Endothelial cell of umbilical vein (primary cell): ENCODE data around the gene RPS15A. TPM values are rescaled to one million over a fixed set of nuclear protein-coding genes. Genes with fewer than 3 reads are reported as not detected.

Experiments
- BruUV-seq: library from RNA; stranded (reverse); fragments of 400-500 nt; replicated peaks from 2 replicates; lab custom pipeline; 2021; lab: Mats Ljungman, UMichigan
- CTCF ChIA-PET: fragments of 300-600, 350-600 bp; sonication (Branson Sonifier 250); formaldehyde crosslinking; loops from one replicate; lab custom pipeline; 2021; ENCODE audit warnings: antibody characterized with exemption, inconsistent platforms; lab: Charles Lee
- POLR2A ChIA-PET: fragments of 300-600, 350-600 bp; sonication (Branson Sonifier 250); formaldehyde crosslinking; loops from one replicate; lab custom pipeline; 2021; ENCODE audit warnings: antibody characterized with exemption, inconsistent platforms; lab: Charles Lee
- DNase-seq: peaks from one replicate; pipeline ENCODE4 v3.0.0-alpha.2; 2011; ENCODE audit warnings: low read depth, low spot score
- FAIRE-seq: peaks from 2 replicates; lab custom pipeline; 2011; peaks lifted over from hg19 to GRCh38; lab: Jason Lieb, UNC
- H2AFZ ChIP-seq: 2 replicates; pipeline ENCODE4 v1.6.0; 2012; ENCODE audit warnings: low read depth, low read length, control low read depth, inconsistent platforms
- H3K27ac ChIP-seq: 2 replicates; pipeline ENCODE4 v1.5.1; 2011; ENCODE audit warnings: low read depth, mild to moderate bottlenecking, control low read depth, low read length, moderate library complexity; ENCODE audit not compliant: insufficient read depth
- H3K27me3 ChIP-seq, 2 experiments: 2 replicates each; pipeline versions ENCODE4 v1.6.0 to v1.6.1; 2011; ENCODE audit warnings: low read length in 2 of 2, mixed read lengths in 1 of 2; ENCODE audit not compliant: control insufficient read depth in 2 of 2, insufficient read depth in 2 of 2
- H3K36me3 ChIP-seq, 2 experiments: 2 replicates in 1 of 2; 3 replicates in 1 of 2; pipeline ENCODE4 v1.5.1; 2011; ENCODE audit warnings: low read length in 2 of 2, mild to moderate bottlenecking in 1 of 2, moderate library complexity in 1 of 2; ENCODE audit not compliant: control insufficient read depth in 2 of 2, insufficient read depth in 2 of 2; ENCODE audit errors: extremely low read depth in 1 of 2
- H3K4me1 ChIP-seq: 3 replicates; pipeline ENCODE4 v1.5.1; 2011; ENCODE audit warnings: mild to moderate bottlenecking, low read length; ENCODE audit not compliant: control insufficient read depth, insufficient read depth; ENCODE audit errors: extremely low read depth
- H3K4me2 ChIP-seq: 2 replicates; pipeline ENCODE4 v1.6.1; 2011; ENCODE audit warnings: low read length, control low read depth, mixed read lengths; ENCODE audit not compliant: insufficient read depth
- H3K4me3 ChIP-seq, 3 experiments: fragments of 200-600 bp in 1 of 3; sonication (generic), shearing (Covaris generic) in 1 of 3; replicated peaks in 1 of 3; 2 replicates each; pipeline ENCODE4 v1.5.1; 2011 to 2016; ENCODE audit warnings: control low read depth in 3 of 3, low read length in 3 of 3, mild to moderate bottlenecking in 2 of 3, inconsistent platforms in 1 of 3, low read depth in 1 of 3, moderate library complexity in 1 of 3; ENCODE audit not compliant: insufficient read depth in 1 of 3
- H3K79me2 ChIP-seq: 2 replicates; pipeline ENCODE4 v1.6.0; 2012; ENCODE audit warnings: low read length, inconsistent platforms; ENCODE audit not compliant: control insufficient read depth, insufficient read depth
- H3K9ac ChIP-seq: replicated peaks from 2 replicates; pipeline ENCODE3; 2011; ENCODE audit warnings: low read length, control low read depth; ENCODE audit not compliant: insufficient read depth; ENCODE audit errors: extremely low read depth
- H3K9me1 ChIP-seq: replicated peaks from 3 replicates; pipeline ENCODE4 v1.6.0; 2011; ENCODE audit warnings: mild to moderate bottlenecking, low read length; ENCODE audit not compliant: control insufficient read depth, insufficient read depth; ENCODE audit errors: extremely low read depth
- H3K9me3 ChIP-seq: replicated peaks from 2 replicates; pipeline ENCODE4 v1.5.1; 2012; ENCODE audit warnings: low read length, inconsistent platforms; ENCODE audit not compliant: control insufficient read depth, insufficient read depth
- H4K20me1 ChIP-seq: replicated peaks from 2 replicates; pipeline ENCODE3; 2011; ENCODE audit warnings: mild to moderate bottlenecking, low read length; ENCODE audit not compliant: control insufficient read depth, insufficient read depth; ENCODE audit errors: extremely low read depth
- EZH2 ChIP-seq: IDR thresholded peaks from 2 replicates; pipeline ENCODE4 v1.6.1; 2012; ENCODE audit warnings: borderline replicate concordance, low read depth, mild to moderate bottlenecking, moderate library complexity, low read length, inconsistent platforms; ENCODE audit not compliant: severe bottlenecking
- FOS ChIP-seq: IDR thresholded peaks from 2 replicates; pipeline ENCODE4 v1.6.1; 2011; ENCODE audit warnings: mild to moderate bottlenecking, low read length, moderate library complexity, borderline replicate concordance; ENCODE audit not compliant: insufficient read depth
- GATA2 ChIP-seq: IDR thresholded peaks from 2 replicates; pipeline ENCODE4 v1.7.0; 2011; ENCODE audit warnings: low read depth, mild to moderate bottlenecking, moderate library complexity, mixed read lengths, low read length; ENCODE audit not compliant: insufficient read length, insufficient read depth
- JUN ChIP-seq: IDR thresholded peaks from 2 replicates; pipeline ENCODE4 v1.6.1; 2011; ENCODE audit warnings: borderline replicate concordance, low read depth; ENCODE audit not compliant: insufficient read length, insufficient read depth
- MYC ChIP-seq: IDR thresholded peaks from one replicate; pipeline ENCODE4 v1.6.1; 2011; ENCODE audit warnings: mild to moderate bottlenecking, low read depth, low read length
- POLR2A ChIP-seq: IDR thresholded peaks from 2 replicates; pipeline ENCODE4 v1.6.1; 2012; ENCODE audit warnings: low read depth, mild to moderate bottlenecking, control low read depth, low read length
- POLR2AphosphoS5 ChIP-seq: IDR thresholded peaks from 2 replicates; pipeline ENCODE4 v1.6.1; 2012; ENCODE audit warnings: low read depth, mild to moderate bottlenecking, control low read depth, low read length, moderate library complexity; ENCODE audit not compliant: insufficient read depth
- dilution Hi-C: fragments of 300-500 bp; cut with MboI; formaldehyde crosslinking; loops from one replicate; pipeline ENCODE4 v1.15.0; 2019; ENCODE audit warnings: low sequenced_read_pairs; ENCODE audit not compliant: extremely low pct_ligation_motif_present
- intact Hi-C: fragments of 100-400 bp; cut with micrococcal nuclease; formaldehyde crosslinking; loops from one replicate; pipeline ENCODE4 v1.10.0; 2022
- polyA plus RNA-seq, 4 experiments: library from polyadenylated mRNA; depleted of rRNA in 3 of 4; stranded (reverse) in 3 of 4; unstranded in 1 of 4; fragments of >200 nt; gene quantifications; 2 replicates each; pipeline versions ENCODE4 v1.2.1 to v1.2.3, GENCODE V29; 2011 to 2012; ENCODE audit warnings: missing spikeins in 1 of 4
- total RNA-seq: library from RNA; stranded (reverse); gene quantifications from 2 replicates; pipeline ENCODE4 v1.2.3, GENCODE V29; 2021
- TF ChIP-seq, protein P1 (sequence below), 2 donors: IDR thresholded peaks; 1 replicate in 1 of 2; 2 replicates in 1 of 2; pipeline ENCODE4 v1.5.1; 2011; ENCODE audit warnings: low read length in 2 of 2, mild to moderate bottlenecking in 2 of 2, moderate library complexity in 2 of 2, control low read depth in 1 of 2, inconsistent platforms in 1 of 2, low read depth in 1 of 2; ENCODE audit not compliant: insufficient read depth in 1 of 2; ENCODE audit errors: extremely low read depth in 1 of 2
- TF ChIP-seq, protein P2 (sequence below): IDR thresholded peaks from 2 replicates; pipeline ENCODE4 v1.6.1; 2011; ENCODE audit not compliant: insufficient read depth, insufficient read length

The RPS15A gene
- total and polyA plus RNA-seq, 2 donors (not counting 3 experiments of a cell fraction or from before 2014, with no cell fraction given), result 1,299 to 4,163 TPM

DNA sequence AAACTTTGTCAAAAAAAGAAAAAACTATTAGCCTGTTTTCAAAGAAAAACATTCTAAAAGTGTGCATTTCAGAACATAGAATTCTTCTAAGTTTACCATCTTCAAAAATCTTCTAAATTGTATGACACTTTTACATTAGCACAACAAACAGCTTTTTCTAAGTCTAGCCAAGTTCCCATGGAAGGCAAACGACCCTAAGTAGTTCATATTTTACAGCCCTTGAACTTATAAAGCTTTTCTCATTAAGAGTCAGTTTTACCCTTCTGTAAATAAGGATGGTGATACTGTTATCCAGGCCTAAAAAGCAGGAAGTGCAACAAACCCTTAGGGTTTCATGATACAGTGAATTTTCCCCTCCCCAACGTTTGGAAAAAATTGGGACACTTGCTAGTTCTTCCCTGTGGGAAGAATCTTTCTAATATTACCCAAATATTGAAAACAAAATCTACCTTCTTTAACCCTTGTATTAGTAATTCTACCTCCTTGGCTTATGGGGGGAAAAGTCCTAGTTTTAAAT lies 15.2 kb upstream of the RPS15A start:
- peaks cover 15% of the 10 kb centered on the region for H3K79me2 ChIP-seq
- DNase-seq, result peak; percentile 18
- no peak overlapping the region for H2AFZ ChIP-seq
- no peaks in the 10 kb centered on the region for H3K27me3 ChIP-seq
- ChIA-PET POLR2A (no interaction called here), CTCF (interaction anchor here (2.2 to 7.0 kb wide), 2 partner anchors 11 to 15 kb away, joined by 5 to 80 read pairs; partner anchors contain the start of gene RPS15A)
- TF ChIP-seq, protein P1, sequence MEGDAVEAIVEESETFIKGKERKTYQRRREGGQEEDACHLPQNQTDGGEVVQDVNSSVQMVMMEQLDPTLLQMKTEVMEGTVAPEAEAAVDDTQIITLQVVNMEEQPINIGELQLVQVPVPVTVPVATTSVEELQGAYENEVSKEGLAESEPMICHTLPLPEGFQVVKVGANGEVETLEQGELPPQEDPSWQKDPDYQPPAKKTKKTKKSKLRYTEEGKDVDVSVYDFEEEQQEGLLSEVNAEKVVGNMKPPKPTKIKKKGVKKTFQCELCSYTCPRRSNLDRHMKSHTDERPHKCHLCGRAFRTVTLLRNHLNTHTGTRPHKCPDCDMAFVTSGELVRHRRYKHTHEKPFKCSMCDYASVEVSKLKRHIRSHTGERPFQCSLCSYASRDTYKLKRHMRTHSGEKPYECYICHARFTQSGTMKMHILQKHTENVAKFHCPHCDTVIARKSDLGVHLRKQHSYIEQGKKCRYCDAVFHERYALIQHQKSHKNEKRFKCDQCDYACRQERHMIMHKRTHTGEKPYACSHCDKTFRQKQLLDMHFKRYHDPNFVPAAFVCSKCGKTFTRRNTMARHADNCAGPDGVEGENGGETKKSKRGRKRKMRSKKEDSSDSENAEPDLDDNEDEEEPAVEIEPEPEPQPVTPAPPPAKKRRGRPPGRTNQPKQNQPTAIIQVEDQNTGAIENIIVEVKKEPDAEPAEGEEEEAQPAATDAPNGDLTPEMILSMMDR (IDR thresholded peaks at IDR 0.05; ENCODE audit: extremely low read depth in 1 of 2, insufficient read depth in 1 of 2, low read depth in 1 of 2, low read length in 2 of 2), result no peak
- no peak for TF ChIP-seq POLR2AphosphoS5
- TF ChIP-seq MYC, result no peak
- TF ChIP-seq, protein P2, sequence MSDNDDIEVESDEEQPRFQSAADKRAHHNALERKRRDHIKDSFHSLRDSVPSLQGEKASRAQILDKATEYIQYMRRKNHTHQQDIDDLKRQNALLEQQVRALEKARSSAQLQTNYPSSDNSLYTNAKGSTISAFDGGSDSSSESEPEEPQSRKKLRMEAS, result no peak
- TF ChIP-seq GATA2, result no peak
- TF ChIP-seq POLR2A, result no peak
- TF ChIP-seq FOS, result no peak
- TF ChIP-seq JUN, result no peak
- TF ChIP-seq EZH2, result no peak
- H3K4me3 ChIP-seq, result no peak overlapping the region
- no TSS peak for BruUV-seq
- no peaks in the 10 kb centered on the region for H3K9me1 ChIP-seq
- FAIRE-seq, result peak; percentile 18
- intact Hi-C loops (loop anchor here (10.0 kb wide), 2 partner anchors 309 to 719 kb away; partner anchors contain the start of genes CCP110, GDE1 and ITPRIPL2), dilution Hi-C loops (no loop called here)
- H3K9ac ChIP-seq, result no peak overlapping the region
- H3K27ac ChIP-seq, result peak overlapping the region; percentile 75
- H3K4me1 ChIP-seq, result peaks cover 29% of the 10 kb centered on the region
- H3K4me2 ChIP-seq, result no peak overlapping the region
- peaks cover 2% of the 10 kb centered on the region for H4K20me1 ChIP-seq
- H3K9me3 ChIP-seq, result no peaks in the 10 kb centered on the region
- peaks cover 8 to 13% of the 10 kb centered on the region in 2 experiments for H3K36me3 ChIP-seq
